Measurements from ENCODE around the gene ADARB2.
"Not testable (repeated sequence)": the region's sequence is repeated elsewhere in the genome, so short reads cannot be mapped to it uniquely, and the experiment has no call there.

The ADARB2 gene

DNA sequence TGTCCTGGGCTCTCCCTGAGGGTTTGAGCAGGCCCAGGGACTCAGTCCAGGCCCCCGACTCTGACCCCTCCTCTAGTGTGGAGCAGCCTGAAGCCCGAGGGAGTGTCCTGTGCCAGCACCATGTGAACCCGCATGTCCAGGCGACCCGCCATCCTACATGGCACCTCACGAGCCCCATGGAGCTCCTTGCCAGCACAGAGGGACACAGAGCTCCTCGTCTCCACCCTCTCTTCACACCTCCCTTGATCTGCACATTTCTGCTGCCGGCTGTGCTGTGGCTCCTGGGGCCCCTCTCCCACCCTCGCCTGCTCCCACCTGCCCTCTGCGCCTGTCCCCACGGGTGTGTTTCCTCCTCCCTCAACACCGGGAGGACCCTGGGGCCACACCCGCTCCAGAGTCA lies 103.5 kb downstream of the ADARB2 start:
- no peak for DNase-seq

DNA sequence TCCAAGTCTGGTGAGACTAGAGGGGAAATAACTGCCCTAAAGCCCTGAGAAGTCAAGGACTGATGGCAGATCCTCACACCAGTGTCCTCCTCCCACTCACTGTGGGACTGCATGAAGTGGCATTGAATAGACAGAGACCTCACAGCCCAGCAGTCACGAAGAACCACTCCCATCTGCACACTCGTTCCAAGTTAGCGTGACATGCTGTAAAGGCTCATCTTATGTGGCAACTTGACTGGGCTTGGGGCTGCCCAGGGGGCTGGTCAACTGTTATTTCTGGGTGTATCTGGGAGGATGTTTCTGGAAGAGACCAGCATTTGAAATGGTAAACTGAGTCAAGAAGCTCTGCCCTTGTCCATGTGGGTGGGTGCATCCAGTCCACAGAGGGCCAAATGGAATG lies 104.7 kb downstream of the ADARB2 start:
- no peak for DNase-seq

DNA sequence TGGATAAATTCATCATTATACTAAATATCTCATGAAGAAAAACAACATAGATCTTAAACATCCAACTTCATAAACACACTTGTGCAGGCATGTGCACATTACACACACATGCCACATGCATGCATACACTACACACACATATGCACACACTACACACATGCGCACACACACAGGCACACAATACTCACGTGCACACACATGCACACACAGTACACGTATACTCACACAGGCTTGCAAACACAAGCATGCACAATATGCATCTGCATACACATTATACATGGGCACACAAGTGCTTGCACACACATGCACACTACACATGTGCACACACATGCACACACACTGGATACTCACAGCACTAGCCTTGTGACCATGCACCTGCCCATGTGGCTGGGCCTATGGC lies 105.2 kb downstream of the ADARB2 start:
- no peak for DNase-seq

DNA sequence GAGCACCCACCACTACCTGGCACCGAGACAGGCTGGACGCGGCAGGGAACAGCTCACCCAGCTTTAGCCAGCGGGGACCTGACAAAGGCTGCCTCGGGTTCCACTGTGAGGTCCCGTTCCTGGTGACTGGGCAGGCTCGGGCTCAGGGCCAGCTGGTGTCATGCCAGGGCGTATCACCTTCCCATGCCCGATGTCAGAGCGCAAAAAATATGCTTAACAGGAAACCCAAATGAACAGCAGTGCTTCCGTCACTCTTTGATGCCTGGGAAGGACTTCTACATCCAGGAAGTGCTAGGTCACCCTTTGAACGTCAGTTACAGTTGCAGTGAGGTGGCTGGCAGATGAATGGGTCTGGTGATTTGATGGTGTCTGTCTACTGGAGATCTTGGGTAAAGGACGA lies 106.0 kb downstream of the ADARB2 start:
- no peak for DNase-seq

DNA sequence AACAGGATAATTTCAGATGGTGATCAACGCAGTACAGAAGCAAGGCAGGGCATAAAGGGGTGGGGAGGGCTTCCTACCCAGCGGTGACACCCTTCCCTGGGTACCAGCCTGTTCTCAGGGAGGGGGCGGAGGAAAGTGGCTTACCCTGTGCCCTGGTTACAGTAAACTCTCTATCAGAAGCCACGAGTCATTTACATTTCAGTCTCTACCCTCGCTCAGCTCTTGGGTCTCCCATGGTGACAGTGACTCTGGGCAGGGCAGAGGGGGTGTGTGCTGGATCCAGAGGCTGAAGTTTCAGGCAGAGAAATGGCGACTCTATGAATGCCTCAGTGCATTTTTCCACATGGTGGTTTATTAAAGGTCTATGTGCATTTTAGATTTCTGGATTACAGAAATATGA lies 107.0 kb downstream of the ADARB2 start:
- no peak for DNase-seq

DNA sequence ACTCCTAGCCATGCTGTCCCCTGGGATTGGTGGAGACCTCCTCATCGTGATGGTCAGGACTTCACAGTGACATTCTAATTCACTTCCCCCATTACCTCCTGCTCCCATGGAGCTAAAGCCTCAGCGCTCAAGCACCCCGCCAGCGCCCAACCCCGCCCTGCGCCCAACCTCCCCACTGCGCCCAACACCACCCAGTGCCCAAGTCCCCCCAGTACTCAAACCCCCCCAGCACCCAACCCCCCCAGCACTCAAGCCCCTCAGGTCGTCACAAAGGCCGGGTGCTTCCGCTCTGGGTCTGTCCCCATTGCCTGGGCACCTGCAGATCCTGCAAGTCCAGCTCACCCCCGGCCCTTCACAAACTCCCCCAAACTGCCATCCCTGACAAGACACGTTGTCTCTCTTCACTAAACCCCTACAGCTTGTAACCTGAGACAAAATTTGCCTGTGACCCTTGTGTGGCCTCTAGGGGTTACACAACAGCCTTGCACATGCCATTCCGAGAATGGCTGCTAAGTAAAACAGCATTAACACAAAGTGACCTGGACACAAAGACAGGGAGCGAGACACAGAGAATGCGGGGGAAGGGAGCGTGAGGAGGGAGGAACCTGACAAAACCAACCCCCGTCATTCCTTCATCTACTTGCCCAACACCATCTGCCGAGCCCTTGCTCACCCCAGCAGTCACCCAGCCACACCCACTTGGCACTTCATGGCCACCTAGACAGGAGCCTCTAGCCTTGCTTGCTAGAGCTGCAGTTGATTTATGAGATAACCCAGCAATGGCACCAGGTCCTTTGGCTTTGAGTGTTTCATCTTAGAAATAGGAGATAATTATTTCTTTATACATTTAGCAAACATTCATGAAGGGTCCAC lies 107.8 kb downstream of the ADARB2 start:
- no peak for DNase-seq

DNA sequence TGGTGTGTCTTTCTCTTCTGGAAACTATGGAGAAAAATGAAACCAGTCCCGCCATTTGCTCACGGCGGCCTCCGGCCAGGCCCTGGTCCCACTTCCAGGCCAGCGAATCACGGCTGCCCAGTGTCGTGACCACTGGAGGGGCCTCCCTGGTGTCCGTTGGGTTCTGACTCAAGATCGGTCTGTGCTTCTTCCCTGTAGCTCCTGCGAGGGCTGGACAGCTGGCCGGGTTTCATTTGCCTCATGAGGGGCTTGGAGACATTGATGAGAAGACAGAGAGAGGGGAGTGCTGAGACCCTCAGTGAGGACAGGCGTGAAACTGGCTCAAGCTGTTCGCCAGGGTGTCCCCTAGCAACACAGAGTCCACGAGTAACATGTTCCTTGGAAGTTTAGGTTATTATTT lies 108.6 kb downstream of the ADARB2 start:
- DNase-seq, result no peak

DNA sequence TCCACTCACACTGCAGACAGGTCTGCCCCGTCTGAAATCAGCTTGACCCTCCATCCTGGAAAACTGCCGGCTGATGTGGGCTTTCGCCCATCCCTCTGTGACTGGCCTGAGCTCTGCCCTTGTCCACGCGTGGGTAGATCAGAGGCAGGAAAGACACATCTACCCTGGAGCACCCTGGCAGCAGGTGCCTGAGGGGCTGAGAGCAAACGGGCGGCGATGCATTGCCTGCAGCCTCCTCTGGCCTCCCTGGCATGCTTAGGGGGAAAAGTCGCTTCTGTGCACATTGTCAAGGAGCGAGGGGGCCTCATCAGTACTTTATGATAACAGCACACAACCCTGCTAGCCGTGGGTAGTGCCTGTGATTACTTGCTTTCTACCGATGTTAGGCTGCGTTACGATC lies 109.4 kb downstream of the ADARB2 start:
- no peak for DNase-seq

DNA sequence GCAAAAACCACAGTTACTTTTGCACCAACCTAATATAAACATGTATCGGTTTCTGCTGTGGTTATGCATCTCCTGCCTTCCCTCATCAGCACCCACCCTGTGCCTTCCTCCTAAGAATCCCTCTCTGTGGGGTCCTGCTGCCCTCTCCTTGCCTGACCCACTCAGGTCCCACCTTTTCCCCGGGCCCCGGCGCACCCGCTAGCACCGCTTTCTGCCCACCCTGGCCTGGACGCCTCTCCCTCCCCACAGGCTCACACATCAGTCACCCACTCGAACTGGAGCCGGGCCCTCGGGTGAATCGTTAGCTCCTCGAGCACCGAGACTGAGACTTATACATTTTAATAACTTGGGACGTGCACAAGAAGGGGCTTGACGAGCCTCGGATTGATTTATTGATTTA lies 110.5 kb downstream of the ADARB2 start:
- no peak for DNase-seq

DNA sequence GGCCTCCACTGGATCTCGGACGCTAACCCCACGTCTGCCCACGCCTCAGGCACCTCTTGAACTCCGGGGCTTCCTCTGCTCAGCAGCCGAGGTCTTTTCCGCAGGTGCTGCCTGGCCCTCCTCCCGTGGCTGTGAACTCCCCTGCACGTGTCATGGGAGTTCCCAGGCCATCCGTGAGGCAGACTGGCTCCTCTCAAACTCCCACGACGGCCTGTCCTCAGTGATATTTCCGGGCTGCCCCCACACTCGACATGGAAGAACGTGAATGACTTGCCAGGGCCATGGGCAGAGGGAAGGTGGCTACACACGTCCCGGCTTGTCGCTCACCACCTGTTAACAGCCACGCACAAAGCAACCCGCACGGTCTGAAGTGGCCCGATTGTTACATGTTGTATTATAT lies 110.9 kb downstream of the ADARB2 start:
- DNase-seq, result no peak

DNA sequence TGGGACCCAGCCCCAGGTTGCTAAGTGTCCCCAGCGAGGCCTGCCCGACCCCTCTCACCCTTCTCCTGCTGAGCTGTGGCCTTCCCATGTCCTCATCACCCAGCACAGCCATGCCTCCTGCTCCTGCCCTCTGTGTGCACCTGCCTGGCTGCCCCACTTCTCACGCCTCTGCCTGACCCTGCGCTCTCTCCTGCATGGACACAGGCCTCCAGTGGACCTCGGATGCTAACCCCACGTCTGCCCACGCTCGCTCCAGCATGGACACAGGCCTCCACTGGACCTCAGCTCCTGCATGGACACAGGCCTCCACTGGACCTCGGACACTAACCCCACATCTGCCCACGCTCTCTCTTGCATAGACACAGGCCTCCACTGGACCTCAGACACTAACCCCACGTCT lies 111.6 kb downstream of the ADARB2 start:
- no peak for DNase-seq

DNA sequence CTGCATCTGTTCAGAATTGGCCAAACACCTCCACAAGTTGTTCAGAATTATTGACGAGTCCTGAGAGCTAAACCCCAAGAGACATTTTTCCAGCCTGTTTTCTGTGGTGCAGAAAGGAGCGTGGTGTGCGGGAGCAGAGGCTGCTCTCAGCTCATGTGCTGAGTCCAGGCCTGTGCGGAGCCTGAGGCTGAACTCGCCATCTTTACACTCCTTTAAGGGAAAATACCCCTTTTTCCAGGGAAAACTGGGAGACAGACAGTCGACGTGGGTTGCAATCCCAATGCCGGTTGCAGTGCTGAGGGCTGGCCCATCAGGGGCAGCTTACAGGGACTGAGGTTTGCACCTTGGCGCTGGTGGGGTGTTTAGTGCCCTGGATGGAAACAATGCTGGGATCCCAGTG lies 112.2 kb downstream of the ADARB2 start:
- DNase-seq, result no peak

DNA sequence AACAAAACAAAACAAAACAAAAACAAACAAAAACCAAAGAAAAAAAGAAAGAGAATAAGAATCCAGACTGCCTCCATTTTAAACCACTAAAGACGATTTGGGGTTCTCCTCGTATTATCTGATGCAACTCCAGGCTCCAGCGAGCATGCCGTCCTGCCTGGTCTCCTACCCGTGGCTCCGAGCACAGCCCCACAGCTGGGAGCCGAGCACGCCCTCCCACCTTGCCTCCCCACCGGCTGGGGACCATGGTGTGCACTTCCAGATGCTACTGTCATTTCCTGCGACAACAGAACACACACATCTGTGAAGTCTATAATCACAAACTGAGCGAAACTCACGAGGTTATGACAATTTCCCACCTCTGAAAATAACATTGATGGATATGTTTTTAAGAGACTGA lies 113.1 kb downstream of the ADARB2 start:
- DNase-seq, result no peak

DNA sequence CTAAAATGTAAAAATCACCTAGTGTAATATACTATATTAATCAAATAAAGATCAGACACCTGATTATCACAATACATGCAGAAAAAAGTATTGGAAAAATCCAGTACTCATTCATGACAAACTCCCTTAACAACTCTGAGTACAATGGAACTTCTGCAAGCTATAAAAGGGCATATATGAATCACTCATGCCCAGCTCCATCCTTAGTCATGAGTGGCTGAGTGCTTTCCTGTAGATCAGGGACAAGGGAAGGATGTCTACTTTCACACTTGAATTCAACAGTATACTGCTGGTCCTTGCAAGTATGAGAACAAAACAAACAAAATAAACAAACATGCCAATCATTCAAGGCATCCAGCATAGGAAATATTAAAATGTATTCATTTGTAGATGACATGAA lies 116.5 kb downstream of the ADARB2 start:
- no peak for DNase-seq

DNA sequence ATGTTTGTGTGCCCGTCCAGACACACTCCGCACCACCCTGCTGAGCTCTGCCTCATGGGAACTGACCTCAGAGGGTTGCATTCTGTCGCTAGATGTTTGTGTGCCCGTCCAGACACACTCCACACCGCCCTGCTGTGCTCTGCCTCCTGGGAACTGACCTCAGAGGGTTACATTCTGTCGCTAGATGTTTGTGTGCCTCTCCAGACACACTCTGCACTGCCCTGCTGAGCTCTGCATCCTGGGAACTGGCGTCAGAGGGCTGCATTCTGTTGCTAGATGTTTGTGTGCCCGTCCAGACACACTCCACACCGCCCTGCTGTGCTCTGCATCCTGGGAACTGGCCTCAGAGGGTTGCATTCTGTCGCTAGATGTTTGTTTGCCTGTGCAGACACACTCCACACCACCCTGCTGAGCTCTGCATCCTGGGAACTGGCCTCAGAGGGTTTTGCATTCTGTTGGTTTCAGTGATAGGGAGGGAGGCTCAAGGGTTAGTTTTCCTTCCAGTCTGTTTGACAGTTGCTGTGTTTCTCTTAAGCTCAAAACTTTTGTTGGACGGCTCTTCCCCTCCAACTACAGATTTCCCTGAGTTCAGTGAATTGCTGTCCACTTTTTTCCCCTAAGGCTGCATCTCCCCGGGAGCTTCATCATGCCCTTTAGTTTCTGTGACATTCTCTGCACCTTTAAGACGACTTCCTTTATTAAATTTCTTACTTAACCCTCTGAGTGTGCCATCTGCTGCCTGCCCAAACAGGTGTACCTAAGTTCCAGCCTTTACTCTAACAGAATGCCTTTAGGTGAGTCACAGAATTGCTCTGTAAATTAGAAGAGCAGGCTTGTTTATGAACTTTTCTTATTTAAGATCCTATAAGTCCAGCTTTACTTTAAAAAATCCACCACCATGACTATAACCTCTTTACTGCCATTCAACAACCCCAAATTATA lies 119.7 kb downstream of the ADARB2 start:
- not testable (repeated sequence) for DNase-seq

DNA sequence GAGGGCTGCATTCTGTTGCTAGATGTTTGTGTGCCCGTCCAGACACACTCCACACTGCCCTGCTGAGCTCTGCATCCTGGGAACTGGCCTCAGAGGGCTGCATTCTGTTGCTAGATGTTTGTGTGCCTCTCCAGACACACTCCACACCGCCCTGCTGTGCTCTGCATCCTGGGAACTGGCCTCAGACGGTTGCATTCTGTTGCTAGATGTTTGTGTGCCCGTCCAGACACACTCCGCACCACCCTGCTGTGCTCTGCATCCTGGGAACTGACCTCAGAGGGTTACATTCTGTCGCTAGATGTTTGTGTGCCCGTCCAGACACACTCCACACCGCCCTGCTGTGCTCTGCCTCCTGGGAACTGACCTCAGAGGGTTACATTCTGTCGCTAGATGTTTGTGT lies 120.6 kb downstream of the ADARB2 start:
- not testable (repeated sequence) for DNase-seq

DNA sequence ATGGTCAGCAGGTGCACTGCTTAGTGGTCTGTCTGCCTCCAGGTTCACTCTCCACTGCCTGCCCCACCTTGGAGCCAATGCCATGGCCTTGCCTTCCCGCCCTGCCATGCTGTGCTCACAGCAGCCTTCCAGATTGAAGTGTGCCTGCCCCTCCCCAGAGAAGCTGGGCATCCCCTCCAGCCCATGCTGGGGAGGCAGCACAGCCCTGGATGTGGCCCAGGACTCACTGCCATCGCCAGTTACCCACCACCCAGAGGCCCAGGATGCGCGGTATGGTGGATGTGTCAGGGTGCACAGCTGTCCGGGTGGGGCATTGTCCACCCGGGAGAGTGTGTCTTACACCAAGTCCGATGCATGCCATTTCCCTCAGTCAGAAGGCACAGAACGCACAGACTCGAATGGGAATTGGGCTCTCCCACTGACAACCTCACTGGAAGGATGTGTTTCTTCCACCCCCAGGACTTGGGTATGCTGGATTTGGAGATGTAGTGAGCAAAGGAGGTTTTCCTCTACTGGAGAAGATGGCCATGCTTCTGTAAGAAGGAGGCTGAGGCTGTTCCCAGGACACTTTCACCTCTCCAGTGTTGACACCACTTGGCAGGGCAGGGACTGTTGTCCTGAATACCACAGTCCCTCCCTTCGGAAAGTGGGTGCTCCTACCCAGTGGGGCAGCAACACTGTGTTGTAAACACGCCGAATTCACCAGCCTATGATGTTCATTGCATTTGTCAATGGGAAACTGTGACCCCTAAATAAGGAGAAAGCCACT lies 122.0 kb downstream of the ADARB2 start:
- DNase-seq, result no peak

DNA sequence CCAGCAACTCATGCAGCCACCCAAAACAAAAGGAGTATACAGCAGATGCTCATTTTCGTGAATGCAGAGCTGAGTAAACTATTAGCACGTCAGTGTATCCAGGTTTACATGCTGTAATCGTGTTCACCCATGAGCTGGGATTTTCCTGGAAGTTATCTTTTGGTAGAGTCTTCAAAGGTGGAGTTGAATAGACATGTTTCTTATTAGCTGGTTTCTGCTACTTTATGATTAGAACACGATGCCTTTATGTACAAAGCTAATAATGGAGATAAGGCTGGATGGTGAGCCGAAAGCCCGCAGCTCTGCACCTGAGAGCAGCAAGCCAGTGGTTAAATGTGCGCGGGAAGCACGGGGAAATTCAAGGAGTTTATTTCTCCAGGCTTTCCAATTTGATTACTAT lies 123.8 kb downstream of the ADARB2 start:
- DNase-seq, result peak; percentile 42

DNA sequence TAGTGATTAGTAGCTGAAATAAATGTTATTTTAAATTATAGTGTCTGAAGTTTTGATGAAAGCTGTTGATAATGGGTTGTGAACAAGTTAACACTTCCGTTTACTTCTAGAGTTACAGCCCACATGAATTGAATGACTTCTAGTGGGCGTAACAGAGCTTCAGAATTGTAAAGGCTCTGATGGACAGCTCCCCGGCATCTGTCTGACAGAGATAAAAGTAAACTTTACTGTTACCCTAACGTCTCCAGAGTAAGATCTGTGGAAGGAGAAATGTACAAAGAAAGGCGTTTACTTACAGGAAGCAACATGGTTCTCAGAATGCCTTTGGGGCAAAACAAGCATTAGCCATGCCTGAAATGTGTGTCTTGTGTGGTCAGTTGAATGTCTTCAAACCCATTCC lies 124.4 kb downstream of the ADARB2 start:
- DNase-seq, result peak; percentile 92

DNA sequence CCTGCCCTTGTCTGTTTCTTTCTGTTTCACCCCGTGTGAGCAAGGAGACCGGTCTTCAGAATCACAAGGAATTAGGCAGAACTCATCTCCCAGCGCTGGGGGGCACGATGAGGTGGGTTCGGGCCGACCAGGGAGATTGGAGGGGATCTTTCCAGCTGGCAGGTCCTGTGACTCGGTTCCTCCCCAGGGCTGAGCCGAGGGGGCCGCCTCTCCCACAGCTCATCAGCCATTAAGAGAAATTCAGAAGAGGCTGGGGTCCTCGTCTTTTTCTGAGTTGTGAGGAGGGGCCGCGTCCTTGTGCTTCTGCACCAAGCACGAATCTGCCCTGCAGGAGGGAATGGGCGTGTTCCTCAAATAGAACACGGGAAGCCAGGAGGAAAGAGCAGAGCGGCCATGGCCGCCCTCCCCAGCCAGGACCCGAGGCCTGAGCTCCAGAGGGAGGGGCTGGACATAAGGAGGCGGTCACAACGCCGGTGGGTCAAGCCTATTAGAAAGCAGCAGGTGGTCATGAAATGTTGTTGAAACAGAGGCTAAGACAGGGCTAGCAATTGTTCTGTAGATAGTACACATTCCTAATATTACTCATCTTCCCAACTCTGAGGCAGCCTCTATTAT lies 125.3 kb downstream of the ADARB2 start:
- DNase-seq, result no peak

DNA sequence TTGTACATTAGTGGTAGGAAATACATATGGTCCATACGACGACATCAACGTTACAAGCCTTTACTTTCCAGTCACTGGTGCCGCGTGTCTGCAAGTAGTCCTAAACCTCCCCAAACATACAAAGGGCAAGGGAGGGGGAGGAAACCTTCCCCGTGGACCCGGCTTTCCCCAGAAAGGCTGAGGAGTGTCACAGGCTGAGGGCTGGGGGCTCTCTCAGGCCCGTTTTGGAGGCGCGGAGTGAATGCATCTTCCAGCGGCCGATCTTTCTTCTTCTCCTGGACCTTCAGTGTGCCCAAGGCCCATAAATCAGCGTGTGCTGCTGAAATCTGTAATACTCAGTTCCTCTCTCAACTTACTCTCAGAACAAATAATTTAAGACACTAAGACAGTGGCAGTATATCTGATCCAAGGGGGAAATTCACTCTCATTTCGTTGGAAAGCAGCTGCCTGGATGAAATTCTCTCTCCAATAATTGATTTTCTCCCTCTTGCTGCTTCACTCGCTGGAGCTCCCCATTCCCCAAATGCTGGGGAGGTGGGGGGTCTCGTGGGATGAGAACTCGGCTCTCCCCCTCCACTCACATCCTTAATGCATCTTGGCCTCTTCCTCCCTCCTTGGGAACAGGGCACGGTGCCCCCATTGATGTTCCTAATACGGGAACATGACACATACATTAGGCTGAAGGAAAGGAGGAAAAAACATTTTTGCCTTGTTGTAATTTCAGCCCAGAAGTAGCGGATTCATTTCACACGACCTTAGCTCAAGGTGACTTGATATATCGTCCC lies 126.1 kb downstream of the ADARB2 start:
- DNase-seq, result no peak

DNA sequence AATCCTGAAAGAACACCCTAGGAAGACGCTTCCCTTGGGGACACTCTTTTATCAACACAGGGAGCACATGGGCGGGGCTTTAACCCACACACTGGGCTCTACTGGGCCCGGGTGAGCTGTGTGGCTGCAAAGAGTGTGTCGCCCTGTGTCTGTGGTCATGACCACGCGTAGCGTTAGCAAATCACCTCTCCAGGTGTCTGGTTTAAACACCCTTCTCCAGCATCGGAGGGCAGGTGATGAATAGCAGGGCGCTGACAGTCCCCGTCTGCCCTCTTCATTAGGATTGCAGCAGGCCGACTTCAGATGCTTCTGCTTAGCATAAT lies 127.7 kb downstream of the ADARB2 start:
- DNase-seq, result peak; percentile 40
